D341Med (cell line): ENCODE data around the gene CHTF8.
A peak's percentile ranks its signal among the peaks of the same experiment; 100 is the strongest.
"Not testable (repeated sequence)": the region's sequence is repeated elsewhere in the genome, so short reads cannot be mapped to it uniquely, and the experiment has no call there.

ENCODE experiments used
- DNase-seq: peaks from one replicate; pipeline ENCODE4 v3.0.0; 2012; ENCODE audit warnings: low spot score

Gene CHTF8

GRCh38 chr16:69138608-69139007 is 6.2 kb upstream of the CHTF8 start:
- DNase-seq, result no peak

GRCh38 chr16:69133373-69133954 is 1.1 kb upstream of the CHTF8 start:
- DNase-seq, result no peak

GRCh38 chr16:69131839-69132423 is 457 bp downstream of the CHTF8 start:
- DNase-seq, result peak; percentile 93

GRCh38 chr16:69131167-69131838 is 1.1 kb downstream of the CHTF8 start:
- peak; percentile 57 for DNase-seq

GRCh38 chr16:69130461-69130860 is 1.9 kb downstream of the CHTF8 start:
- DNase-seq, result no peak

- DNase-seq, result no peak
Observed at GRCh38 chr16:69127966-69128510, 4.3 kb downstream of the CHTF8 start.

- not testable (repeated sequence) for DNase-seq
Observed at GRCh38 chr16:69126801-69127200, 5.6 kb downstream of the CHTF8 start.

GRCh38 chr16:69126221-69126620 is 6.2 kb downstream of the CHTF8 start:
- DNase-seq, result no peak

- DNase-seq, result not testable (repeated sequence)
Observed at GRCh38 chr16:69124961-69125360, 7.4 kb downstream of the CHTF8 start.

- DNase-seq, result not testable (repeated sequence)
Observed at GRCh38 chr16:69124406-69124805, 8.0 kb downstream of the CHTF8 start.

- DNase-seq, result no peak
Observed at GRCh38 chr16:69123910-69124309, 8.5 kb downstream of the CHTF8 start.

GRCh38 chr16:69120096-69120664 is 12.2 kb downstream of the CHTF8 start:
- DNase-seq, result no peak

- DNase-seq, result no peak
Observed at GRCh38 chr16:69119536-69119935, 12.9 kb downstream of the CHTF8 start.

- no peak for DNase-seq
Observed at GRCh38 chr16:69118994-69119393, 13.4 kb downstream of the CHTF8 start.

GRCh38 chr16:69118468-69118867 is 13.9 kb downstream of the CHTF8 start:
- no peak for DNase-seq

GRCh38 chr16:69116906-69117305 is 15.5 kb downstream of the CHTF8 start:
- no peak for DNase-seq

GRCh38 chr16:69116256-69116875 is 16.0 kb downstream of the CHTF8 start:
- no peak for DNase-seq

- no peak for DNase-seq
Observed at GRCh38 chr16:69115837-69116236, 16.6 kb downstream of the CHTF8 start.

- no peak for DNase-seq
Observed at GRCh38 chr16:69115361-69115760, 17.0 kb downstream of the CHTF8 start.

GRCh38 chr16:69114976-69115355 is 17.4 kb downstream of the CHTF8 start:
- DNase-seq, result no peak

GRCh38 chr16:69114346-69114975 is 17.9 kb downstream of the CHTF8 start:
- DNase-seq, result no peak

- DNase-seq, result no peak
Observed at GRCh38 chr16:69113216-69113615, 19.2 kb downstream of the CHTF8 start.
